Measurements from ENCODE around the gene NDUFA7.
A peak's percentile ranks its signal among the peaks of the same experiment; 100 is the strongest.
"Not testable (repeated sequence)": the region's sequence is repeated elsewhere in the genome, so short reads cannot be mapped to it uniquely, and the experiment has no call there.

The NDUFA7 gene

DNA sequence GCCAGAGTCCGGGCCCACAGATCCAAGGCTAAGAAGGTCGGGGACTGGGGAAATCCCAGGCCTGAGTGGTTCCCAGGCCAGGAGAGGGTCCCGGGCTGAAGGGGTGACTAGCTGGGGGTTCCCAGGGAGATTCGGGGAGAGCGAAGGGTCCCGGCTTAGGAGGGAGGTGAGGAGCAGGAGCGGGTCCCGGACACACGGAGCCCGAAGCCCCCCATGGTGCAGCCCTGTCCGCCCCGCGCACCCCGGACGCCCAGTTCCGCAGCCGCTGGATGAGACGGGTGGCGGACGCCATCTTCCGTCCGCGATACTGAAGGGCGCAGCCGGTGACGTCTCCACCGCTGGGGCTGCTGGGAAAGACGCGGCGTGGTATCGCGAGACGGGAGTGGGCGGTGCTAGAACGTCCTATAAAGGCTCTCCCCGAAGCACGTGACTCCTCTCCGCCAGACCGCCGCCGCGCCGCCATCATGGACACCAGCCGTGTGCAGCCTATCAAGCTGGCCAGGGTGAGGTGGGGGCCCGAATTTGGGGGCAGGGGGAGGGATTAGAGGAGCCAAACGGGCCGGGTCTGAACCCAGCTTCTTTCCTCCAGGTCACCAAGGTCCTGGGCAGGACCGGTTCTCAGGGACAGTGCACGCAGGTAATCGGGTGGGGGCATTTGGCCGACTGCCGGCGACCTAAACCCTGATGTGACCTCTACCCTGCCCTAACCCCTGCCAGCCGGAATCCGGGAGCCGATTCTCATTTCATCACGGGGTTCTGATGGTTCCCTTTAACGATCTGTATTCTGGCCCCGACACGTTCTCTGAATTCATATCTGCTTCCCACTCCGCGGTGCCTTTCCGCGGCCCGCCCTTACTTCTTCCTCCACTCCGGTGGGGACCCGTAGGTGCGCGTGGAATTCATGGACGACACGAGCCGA is at the start of gene NDUFA7, which contains the start of gene RPS28:
Gene NDUFA7 (minus strand): TSS at position 309 of the 919 bp plus-strand sequence. CDS start 17 bp downstream, at position 292.
Gene RPS28 (plus strand): TSS at position 430 of the 919 bp plus-strand sequence. CDS start 35 bp downstream, at position 465.
- DNase-seq, result peak; percentile 98

- no peak for DNase-seq
Measured at GRCh38 chr19:8370176-8371010, 49.2 kb upstream of the NDUFA7 start.

DNA sequence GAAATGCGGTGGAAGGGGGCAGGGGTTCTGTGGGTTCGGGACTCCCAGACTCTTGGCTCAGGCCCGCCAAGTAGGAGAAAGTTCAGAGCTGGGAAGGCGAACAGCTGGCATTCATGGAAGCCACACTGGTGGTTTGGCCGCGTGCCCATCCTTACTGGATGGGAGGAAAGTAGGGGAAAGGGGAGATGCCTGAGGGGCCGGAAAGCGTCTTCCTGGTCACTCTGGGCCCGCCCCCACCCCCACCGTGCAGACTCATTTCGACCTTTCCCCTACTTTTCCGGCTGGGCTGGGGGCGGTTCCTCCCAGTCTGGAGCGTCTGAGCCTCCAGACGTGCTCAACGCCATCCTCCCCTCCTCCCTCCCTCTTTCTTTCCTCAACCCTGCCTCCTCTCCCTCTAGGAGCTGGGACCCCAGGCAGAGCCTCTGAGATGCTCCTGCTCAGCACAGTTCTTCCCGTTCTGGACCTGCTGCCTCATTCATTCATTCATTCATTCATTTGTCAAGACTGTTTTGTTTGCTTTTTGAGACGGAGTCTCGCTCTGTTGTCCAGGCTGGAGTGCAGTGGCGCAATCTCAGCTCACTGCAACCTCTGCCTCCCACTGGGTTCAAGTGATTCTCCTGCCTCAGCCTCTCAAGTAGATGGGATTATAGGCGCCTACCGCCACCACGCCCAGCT is 46.3 kb upstream of the NDUFA7 start:
- DNase-seq, result no peak

GRCh38 chr19:8366961-8367326 is 45.8 kb upstream of the NDUFA7 start:
- DNase-seq, result no peak

- DNase-seq, result no peak
Measured at GRCh38 chr19:8366121-8366581, 45.0 kb upstream of the NDUFA7 start.

GRCh38 chr19:8363803-8364771 is 42.9 kb upstream of the NDUFA7 start, which contains the start of gene ANGPTL4:
ANGPTL4 (plus strand) TSS chr19:8364155; CDS start chr19:8364322, 167 bp downstream.
- peak; percentile 46 for DNase-seq

- DNase-seq, result no peak
Measured at GRCh38 chr19:8361921-8362793, 41.0 kb upstream of the NDUFA7 start.

GRCh38 chr19:8360196-8360595 is 39.0 kb upstream of the NDUFA7 start:
- no peak for DNase-seq

DNA sequence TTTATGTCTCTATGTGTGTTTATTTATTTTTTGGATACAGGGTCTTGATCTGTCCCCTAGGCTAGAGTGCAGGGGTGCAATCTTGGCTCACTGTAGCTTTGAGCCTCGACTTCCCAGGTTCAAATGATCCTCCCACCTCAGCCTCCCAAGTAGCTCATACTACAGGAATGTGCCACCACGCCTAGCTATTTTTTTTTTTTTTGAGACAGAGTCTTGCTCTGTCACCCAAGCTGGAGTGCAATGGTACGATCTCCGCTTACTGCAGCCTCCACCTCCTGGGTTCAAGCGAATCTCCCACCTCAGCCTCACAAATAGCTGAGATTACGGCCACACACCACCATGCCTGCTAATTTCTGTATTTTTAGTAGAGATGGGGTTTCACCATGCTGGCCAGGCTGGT is 37.8 kb upstream of the NDUFA7 start:
- no peak for DNase-seq

DNA sequence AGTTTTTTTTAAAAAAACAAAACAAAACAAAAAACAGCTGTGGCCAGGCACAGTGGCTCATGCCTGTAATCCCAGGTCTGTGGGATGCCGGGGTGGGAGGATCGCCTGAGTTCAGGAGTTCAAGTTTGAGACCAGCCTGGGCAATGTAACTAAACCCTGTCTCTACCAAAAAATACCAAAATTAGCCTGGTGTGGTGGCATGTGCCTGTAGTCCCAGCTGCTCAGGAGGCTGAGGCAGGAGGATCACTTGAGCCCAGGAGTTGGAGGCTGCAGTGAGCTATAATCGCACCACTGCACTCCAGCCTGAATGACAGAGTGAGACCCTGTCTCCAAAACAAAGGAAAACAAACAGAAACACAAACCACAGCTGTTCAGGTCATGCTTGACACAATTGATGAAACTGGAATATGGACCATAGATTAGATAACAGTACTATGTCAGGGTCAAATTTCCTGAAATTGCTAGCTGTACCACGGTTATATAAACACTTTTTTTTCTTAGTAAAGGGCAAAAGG is 35.9 kb upstream of the NDUFA7 start:
- DNase-seq, result no peak

GRCh38 chr19:8355631-8356402 is 34.6 kb upstream of the NDUFA7 start:
- DNase-seq, result no peak

GRCh38 chr19:8352845-8353244 is 31.7 kb upstream of the NDUFA7 start:
- DNase-seq, result not testable (repeated sequence)

DNA sequence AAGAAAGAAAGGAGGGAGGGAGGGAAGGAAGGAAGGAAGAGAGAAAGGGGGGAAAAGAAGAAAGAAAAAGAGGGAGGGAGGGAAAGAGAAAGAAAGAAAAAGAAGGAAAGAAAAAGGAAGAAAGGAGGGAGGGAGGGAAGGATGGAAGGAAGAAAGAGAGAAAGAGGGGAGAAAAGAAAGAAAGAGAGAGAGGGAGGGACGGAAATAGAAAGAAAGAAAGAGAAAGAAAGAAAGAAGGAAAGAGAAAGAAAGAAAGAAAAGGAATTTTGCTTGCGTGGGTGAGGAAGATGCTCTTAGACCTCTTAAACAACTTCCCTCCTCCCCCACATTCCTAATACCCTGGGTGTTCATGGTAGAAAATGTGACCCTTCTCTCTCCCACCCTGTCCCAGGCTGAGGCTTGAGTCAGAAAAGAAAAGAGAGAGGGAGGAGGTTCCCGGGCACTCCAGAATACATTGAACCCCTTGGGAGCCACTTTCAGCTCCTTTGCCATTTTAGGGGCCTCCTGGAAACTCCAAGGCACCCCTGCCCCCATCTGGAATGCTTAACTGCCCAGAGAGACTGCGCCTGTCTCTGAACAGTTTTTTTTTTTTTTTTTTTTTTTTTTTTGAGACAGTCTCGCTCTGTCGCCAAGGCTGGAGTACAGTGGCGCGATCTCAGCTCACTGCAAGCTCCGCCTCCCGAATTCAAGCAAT is 31.1 kb upstream of the NDUFA7 start:
- no peak for DNase-seq

DNA sequence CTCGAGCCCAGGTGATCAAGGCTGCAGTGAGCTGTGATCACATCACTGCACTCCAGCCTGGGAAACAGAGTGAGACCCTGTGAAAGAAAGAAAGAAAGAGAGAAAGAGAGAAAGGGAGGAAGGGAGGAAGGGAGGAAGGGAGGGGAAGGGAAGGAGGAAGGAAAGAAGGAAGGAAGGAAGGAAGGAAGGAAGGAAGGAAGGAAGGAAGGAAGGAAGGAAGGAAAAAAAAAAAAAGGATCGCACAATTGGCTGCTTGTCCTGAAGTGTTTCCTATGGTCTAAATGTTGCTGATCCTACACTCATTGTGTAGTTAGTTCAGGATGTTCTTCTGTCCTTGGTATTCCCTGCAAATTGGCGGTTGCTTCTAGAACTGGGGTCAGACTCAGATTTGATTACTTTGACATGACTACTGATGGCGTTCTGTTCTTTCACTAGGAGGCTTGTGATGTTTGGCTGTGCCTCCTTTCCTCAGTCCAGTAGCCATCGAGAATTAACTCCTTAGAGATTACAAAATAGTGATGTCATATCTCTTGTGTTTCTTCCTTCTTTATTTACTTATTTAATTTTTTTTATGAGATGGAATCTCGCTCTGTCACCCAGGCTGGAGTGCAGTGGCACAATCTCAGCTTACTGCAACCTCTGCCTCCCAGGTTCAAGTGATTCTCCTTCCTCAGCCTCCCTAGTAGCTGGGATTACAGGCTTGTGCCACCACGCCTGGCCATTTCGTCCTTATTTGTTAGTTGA is 28.6 kb upstream of the NDUFA7 start:
- DNase-seq, result not testable (repeated sequence)

DNA sequence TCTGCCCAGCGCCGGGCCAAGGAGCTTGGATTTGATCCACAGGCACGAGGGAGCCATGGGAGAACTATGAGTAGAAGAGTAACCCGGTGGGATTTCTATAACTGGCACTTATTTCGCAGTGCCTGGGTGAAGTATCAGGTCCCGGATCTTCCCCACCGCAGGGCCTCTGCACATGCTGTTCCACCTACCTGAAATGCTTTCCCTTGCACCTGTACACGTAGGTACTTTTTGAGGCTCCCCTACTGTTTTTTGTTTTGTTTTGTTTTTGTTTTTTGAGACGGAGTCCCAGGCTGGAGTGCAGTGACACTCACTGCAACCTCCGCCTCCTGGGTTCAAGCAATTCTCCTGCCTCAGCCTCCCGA is 22.3 kb upstream of the NDUFA7 start:
- DNase-seq, result no peak

DNA sequence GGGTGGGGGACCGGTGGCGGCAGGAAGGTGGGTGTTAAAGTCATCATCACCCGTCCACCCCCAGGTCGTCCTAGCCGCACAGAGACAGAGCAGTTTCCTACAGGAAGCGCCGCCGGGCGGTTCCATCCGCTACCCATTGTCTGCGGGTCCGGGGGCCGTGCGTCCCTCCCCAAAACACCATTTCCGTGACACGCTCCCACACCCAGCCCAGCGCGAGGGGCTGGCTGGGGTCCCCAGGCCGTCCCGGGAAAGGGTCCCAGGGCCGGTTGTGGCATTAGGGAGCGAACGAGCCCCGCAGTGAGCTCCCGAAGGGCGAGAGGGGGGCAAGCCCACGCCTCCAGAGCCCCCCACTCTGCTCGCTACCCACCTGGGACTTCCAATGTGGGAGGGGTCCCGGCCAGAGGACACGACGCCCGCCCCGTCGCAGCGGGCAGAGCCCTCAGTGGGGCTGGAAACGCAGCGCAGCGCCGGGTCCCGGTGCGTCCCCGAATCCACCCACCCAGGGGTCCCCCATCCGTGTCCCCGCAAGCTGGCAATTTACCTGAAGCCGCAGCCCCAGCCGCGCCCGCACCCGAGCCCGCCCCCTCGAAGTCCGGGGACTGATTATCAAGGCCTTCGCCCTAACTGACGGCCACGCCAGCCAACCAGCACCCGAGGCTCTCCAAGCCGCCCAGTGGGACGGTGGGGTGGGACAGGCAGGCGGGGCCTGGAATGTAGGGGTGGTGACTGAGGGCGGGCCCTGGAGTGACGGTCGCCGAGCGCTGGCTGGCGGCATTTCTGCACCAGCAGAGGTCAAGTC is 21.7 kb upstream of the NDUFA7 start, which contains the start of gene KANK3:
Gene KANK3 (minus strand): TSS at position 579 of the 799 bp plus-strand sequence. CDS start 5,434 bp downstream, outside the sequence.
- peak; percentile 94 for DNase-seq

- no peak for DNase-seq
Measured at GRCh38 chr19:8342316-8342683, 21.1 kb upstream of the NDUFA7 start.
